Upper lobe of right lung (tissue), 1 donor: Measurements from ENCODE around the gene FANCC. TPM values are rescaled to one million over a fixed set of nuclear protein-coding genes. Genes with fewer than 3 reads are reported as not detected.

Experiments used
- ATAC-seq: fragments of 200-7000 bp; cut with Tn5 transposase; one replicate; pipeline ENCODE4 v1.9.1; 2020; ENCODE audit warnings: mild to moderate bottlenecking, moderate library complexity
- DNase-seq: peaks from one replicate; pipeline ENCODE4 v3.0.0-alpha.2; 2020
- H3K27ac ChIP-seq: fragments of 200-600 bp; one replicate; pipeline ENCODE4 v1.8.0; 2022
- H3K27me3 ChIP-seq: fragments of 200-600 bp; one replicate; pipeline ENCODE4 v1.8.0; 2022; ENCODE audit warnings: mild to moderate bottlenecking
- H3K36me3 ChIP-seq: fragments of 200-600 bp; one replicate; pipeline ENCODE4 v1.8.0; 2022
- H3K4me1 ChIP-seq: fragments of 200-600 bp; one replicate; pipeline ENCODE4 v1.8.0; 2022
- H3K4me3 ChIP-seq: fragments of 200-600 bp; one replicate; pipeline ENCODE4 v1.8.0; 2022; ENCODE audit warnings: mild to moderate bottlenecking
- H3K9me3 ChIP-seq: fragments of 200-600 bp; one replicate; pipeline ENCODE4 v1.8.0; 2022
- CTCF ChIP-seq: fragments of 200-600 bp; IDR thresholded peaks from one replicate; pipeline ENCODE4 v1.8.0; 2022; ENCODE audit warnings: antibody characterized with exemption
- intact Hi-C: fragments of 100-400 bp; cut with DNase I; formaldehyde crosslinking; loops from one replicate; pipeline ENCODE4 v1.11.0; 2022
- total RNA-seq: library from RNA; stranded (reverse); fragmentation: NEBNext Ultra II Directional; extraction: Animal tissue kit (Norgen Biotek cat#: 25700); gene quantifications from one replicate; pipeline ENCODE4 v1.2.1, GENCODE V29; 2021
- donor health status: DM: no; HTN: yes; CAD: no; lungs with severe emphysema.

FANCC gene
- total RNA-seq, 1 donor from 2014 or later: 13.5 TPM

- Histone ChIP-seq H3K36me3 (peaks cover 26% of the 10 kb centered on the region), H3K27me3 (no peaks in the 10 kb centered on the region), H3K4me1 (peaks cover 32% of the 10 kb centered on the region), H3K9me3 (no peaks in the 10 kb centered on the region), H3K4me3 (no peak overlapping the region), H3K27ac (peak overlapping the region; percentile 8)
- peak; percentile 11 for ATAC-seq
- TF ChIP-seq CTCF: no peak
- intact Hi-C loops: no loop called here
- DNase-seq: peak; percentile 49
Observed at GRCh38 chr9:95070549-95071021, 246.9 kb downstream of the FANCC start.

DNA sequence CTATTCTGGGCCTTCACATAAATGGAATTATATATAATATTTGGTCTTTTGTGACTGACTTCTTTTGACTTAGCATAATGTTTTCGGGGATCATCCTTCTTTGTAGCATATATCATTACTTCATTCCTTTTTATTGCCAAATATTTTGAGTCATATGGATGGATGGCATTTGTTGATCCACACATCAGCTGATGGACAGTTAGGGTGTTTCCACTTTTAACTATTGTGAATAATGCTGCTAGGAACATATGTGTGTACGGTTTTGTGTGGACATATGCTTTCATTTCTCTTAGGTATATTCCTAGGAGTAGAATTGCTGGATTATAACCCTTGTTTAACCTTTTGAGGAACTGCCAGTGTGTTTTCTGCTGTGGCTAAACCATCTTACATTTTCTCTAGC lies 249.6 kb downstream of the FANCC start:
- Histone ChIP-seq H3K27me3 (no peaks in the 10 kb centered on the region), H3K27ac (no peak overlapping the region), H3K4me1 (peaks cover 38% of the 10 kb centered on the region), H3K4me3 (no peak overlapping the region), H3K36me3 (peaks cover 36% of the 10 kb centered on the region), H3K9me3 (no peaks in the 10 kb centered on the region)
- ATAC-seq: no peak
- intact Hi-C loops: no loop called here
- TF ChIP-seq CTCF: no peak
- no peak for DNase-seq

DNA sequence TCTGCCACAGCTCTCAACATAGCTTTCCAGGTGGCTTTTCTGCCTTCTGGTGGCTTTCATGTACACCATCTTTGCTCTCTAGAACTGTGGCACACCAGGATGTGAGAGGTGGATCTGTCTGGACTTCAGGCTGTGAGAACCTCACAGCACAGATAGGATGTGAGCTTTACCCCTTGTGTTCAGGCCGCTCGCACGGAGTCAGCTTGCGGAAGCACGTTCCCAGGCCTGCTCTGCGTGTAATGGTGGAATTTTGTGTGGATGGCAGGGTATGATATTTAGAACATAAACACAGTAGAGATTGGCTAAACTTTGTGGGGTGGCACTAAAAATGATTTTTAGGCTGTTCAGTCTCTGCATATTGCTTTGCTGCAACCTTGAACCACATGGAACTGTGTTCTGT lies 250.5 kb downstream of the FANCC start:
- intact Hi-C loops: no loop called here
- Histone ChIP-seq H3K4me1 (peaks cover 38% of the 10 kb centered on the region), H3K4me3 (no peak overlapping the region), H3K27me3 (no peaks in the 10 kb centered on the region), H3K36me3 (peaks cover 41% of the 10 kb centered on the region), H3K9me3 (no peaks in the 10 kb centered on the region), H3K27ac (no peak overlapping the region)
- DNase-seq: no peak
- TF ChIP-seq CTCF: no peak
- no peak for ATAC-seq

- H3K4me1 ChIP-seq: peaks cover 45% of the 10 kb centered on the region
- intact Hi-C loops: no loop called here
- H3K36me3 ChIP-seq: peaks cover 48% of the 10 kb centered on the region
- no peak for TF ChIP-seq CTCF
- no peak overlapping the region for H3K4me3 ChIP-seq
- no peaks in the 10 kb centered on the region for H3K9me3 ChIP-seq
- no peaks in the 10 kb centered on the region for H3K27me3 ChIP-seq
- peak overlapping the region; percentile 25 for H3K27ac ChIP-seq
- no peak for DNase-seq
- no peak for ATAC-seq
Observed at GRCh38 chr9:95065224-95065623, 252.3 kb downstream of the FANCC start.

- no peaks in the 10 kb centered on the region for H3K27me3 ChIP-seq
- H3K27ac ChIP-seq: no peak overlapping the region
- intact Hi-C loops: no loop called here
- no peak for TF ChIP-seq CTCF
- H3K4me3 ChIP-seq: no peak overlapping the region
- peaks cover 43% of the 10 kb centered on the region for H3K36me3 ChIP-seq
- ATAC-seq: no peak
- DNase-seq: no peak
- H3K9me3 ChIP-seq: no peaks in the 10 kb centered on the region
- peaks cover 51% of the 10 kb centered on the region for H3K4me1 ChIP-seq
Observed at GRCh38 chr9:95063300-95063699, 254.2 kb downstream of the FANCC start.

DNA sequence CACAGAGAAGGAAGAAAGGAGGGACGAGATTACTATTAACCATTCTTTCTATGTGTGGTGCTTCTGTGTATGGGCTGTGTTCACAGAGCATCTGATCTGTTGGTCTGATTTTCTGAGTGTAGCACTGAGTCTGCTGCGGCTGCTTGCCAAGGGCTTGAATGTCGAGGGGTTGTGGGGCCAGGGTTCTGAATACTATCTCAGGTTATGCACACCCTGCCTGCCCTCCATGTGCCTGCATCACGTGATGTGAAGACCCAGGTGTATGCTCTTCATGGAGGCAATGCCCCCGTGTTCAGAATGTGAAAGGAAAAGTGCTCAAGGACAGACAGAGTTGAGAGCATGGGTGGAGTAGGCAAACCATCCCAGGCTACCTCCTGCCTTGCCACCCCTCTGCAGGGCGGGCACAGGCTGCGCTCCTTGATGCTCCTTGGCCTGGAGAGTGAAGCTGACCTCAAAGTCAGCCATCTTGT lies 254.9 kb downstream of the FANCC start:
- Histone ChIP-seq H3K4me1 (peaks cover 52% of the 10 kb centered on the region), H3K9me3 (no peaks in the 10 kb centered on the region), H3K4me3 (no peak overlapping the region), H3K27ac (no peak overlapping the region), H3K36me3 (peaks cover 38% of the 10 kb centered on the region), H3K27me3 (no peaks in the 10 kb centered on the region)
- intact Hi-C loops: no loop called here
- no peak for TF ChIP-seq CTCF
- DNase-seq: no peak
- no peak for ATAC-seq
